K562 (cell line): ENCODE measurements around the gene PPP1R3C. TPM values are rescaled to one million over a fixed set of nuclear protein-coding genes. Genes with fewer than 3 reads are reported as not detected.

Experiments used
- MEF2D ChIP-seq: conservative IDR thresholded peaks from 2 replicates; pipeline ENCODE4 v1.6.1; 2016; ENCODE audit warnings: low read depth, missing genetic modification characterization, missing compliant biosample characterization
- MTF1 ChIP-seq: fragments of 250-450 bp; sonication (Bioruptor Pico); IDR thresholded peaks from 2 replicates; pipeline ENCODE4 v1.9.0; 2021; ENCODE audit warnings: moderate library complexity, mild to moderate bottlenecking, inconsistent platforms, borderline replicate concordance
- polyA plus RNA-seq, 8 experiments: library from polyadenylated mRNA; depleted of rRNA in 4 of 8; stranded (reverse) in 5 of 8; unstranded in 3 of 8; fragments of >200 nt; fragmentation: Nextera tagmentation in 2 of 8; fragmentation: Illumina TruSeq in 1 of 8; extraction: Ambion mirVana in 2 of 8; extraction: Trizol in 1 of 8; gene quantifications; 2 replicates each; pipeline versions ENCODE4 v1.2.1 to v1.2.3, GENCODE V29; 2011 to 2014; ENCODE audit warnings: inconsistent platforms in 1 of 8, missing spikeins in 1 of 8
- total RNA-seq, 7 experiments: library from RNA; depleted of rRNA in 6 of 7; stranded (reverse); fragments of >200 nt in 6 of 7; fragmentation: Illumina TruSeq in 2 of 7; extraction: Trizol in 2 of 7; gene quantifications; 2 replicates each; pipeline versions ENCODE4 v1.2.1 to v1.2.3, GENCODE V29; 2011 to 2021; ENCODE audit warnings: low replicate concordance in 1 of 7
- TF ChIP-seq, protein P1 (sequence below): sonication (generic); formaldehyde crosslinking; IDR thresholded peaks from 2 replicates; pipeline ENCODE4 v1.8.1; 2023; ENCODE audit warnings: mild to moderate bottlenecking, missing genetic modification reagents
- TF ChIP-seq, protein P2 (sequence below), 2 experiments: IDR thresholded peaks in 1 of 2; conservative IDR thresholded peaks in 1 of 2; 2 replicates each; pipeline ENCODE4 v1.6.1; 2016; ENCODE audit warnings: low read depth in 2 of 2, mild to moderate bottlenecking in 1 of 2, missing compliant biosample characterization in 1 of 2, missing genetic modification characterization in 1 of 2, moderate library complexity in 1 of 2

Gene PPP1R3C
- total and polyA plus RNA-seq, 9 of the 15 experiments (the other 6 are each of a cell fraction or from before 2014, with no cell fraction given), result 0.06 to 0.24 (median 0.12) TPM; not detected in 3

DNA sequence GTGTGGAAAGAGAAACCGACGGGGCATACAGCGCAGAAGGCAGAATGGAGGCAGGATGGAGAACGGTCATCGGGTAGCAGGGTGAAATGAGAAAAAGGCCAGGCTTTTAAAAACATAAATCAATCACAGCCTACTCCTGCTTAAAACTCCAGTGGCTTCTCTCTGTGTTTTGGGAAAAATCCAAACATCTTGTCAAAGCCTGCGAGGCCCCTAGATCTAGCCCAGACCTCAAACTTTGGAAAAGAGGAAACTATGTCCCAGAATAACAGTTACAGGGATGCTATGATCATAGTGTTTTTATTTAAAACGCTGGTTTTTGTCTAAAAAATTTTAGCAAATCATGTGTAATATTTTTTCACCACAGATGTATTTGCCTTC is 41.1 kb downstream of the PPP1R3C start (continued):
- TF ChIP-seq MEF2D (tag) (0 out of 2 replicates have a peak, but pooled peaks have one; percentile 10), MTF1 (CRISPR knock-in tag) (no peak)
- TF ChIP-seq, protein P1, sequence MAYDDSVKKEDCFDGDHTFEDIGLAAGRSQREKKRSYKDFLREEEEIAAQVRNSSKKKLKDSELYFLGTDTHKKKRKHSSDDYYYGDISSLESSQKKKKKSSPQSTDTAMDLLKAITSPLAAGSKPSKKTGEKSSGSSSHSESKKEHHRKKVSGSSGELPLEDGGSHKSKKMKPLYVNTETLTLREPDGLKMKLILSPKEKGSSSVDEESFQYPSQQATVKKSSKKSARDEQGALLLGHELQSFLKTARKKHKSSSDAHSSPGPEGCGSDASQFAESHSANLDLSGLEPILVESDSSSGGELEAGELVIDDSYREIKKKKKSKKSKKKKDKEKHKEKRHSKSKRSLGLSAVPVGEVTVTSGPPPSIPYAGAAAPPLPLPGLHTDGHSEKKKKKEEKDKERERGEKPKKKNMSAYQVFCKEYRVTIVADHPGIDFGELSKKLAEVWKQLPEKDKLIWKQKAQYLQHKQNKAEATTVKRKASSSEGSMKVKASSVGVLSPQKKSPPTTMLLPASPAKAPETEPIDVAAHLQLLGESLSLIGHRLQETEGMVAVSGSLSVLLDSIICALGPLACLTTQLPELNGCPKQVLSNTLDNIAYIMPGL (CRISPR knock-in tag), result no peak
- TF ChIP-seq, protein P2, sequence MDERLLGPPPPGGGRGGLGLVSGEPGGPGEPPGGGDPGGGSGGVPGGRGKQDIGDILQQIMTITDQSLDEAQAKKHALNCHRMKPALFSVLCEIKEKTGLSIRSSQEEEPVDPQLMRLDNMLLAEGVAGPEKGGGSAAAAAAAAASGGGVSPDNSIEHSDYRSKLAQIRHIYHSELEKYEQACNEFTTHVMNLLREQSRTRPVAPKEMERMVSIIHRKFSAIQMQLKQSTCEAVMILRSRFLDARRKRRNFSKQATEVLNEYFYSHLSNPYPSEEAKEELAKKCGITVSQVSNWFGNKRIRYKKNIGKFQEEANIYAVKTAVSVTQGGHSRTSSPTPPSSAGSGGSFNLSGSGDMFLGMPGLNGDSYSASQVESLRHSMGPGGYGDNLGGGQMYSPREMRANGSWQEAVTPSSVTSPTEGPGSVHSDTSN (CRISPR knock-in tag; IDR thresholded peaks at IDR 0.05; ENCODE audit: low read depth), result no peak
- TF ChIP-seq, protein P2 (tag; conservative IDR thresholded peaks at IDR 0.05; ENCODE audit: low read depth), result 0 out of 2 replicates have a peak, but pooled peaks have one; percentile 19
